G401 (cell line): ENCODE results near the gene NOVA1. TPM values are rescaled to one million over a fixed set of nuclear protein-coding genes. Genes with fewer than 3 reads are reported as not detected.
"Not testable (repeated sequence)": the region's sequence is repeated elsewhere in the genome, so short reads cannot be mapped to it uniquely, and the experiment has no call there.

Experiments used
- DNase-seq: peaks from one replicate; pipeline ENCODE4 v3.0.0-alpha.2; 2015; ENCODE audit warnings: low spot score
- in situ Hi-C: cut with HindIII; loops from 2 replicates; pipeline ENCODE4 v1.10.0; 2016; ENCODE audit warnings: low sequenced_read_pairs, mixed read lengths
- total RNA-seq: library from RNA; depleted of rRNA; stranded (reverse); fragments of >200 nt; shearing (Covaris generic); gene quantifications from 2 replicates; pipeline ENCODE4 v1.2.3, GENCODE V29; 2014; rRNA removed

The NOVA1 gene
- total RNA-seq, result 0.31 TPM in 1 of 2 replicates, not detected in the other

- in situ Hi-C loops, result no loop called here
- no peak for DNase-seq
Observed at GRCh38 chr14:26597589-26598080, at the start of gene NOVA1. Gene NOVA1, minus strand, starts transcription at chr14:26598033. Its CDS starts 597 bp downstream, at chr14:26597436.

GRCh38 chr14:26645057-26645456 is 47.2 kb upstream of the NOVA1 start:
- DNase-seq, in situ Hi-C loops: not testable (repeated sequence)

- peak; percentile 30 for DNase-seq
- in situ Hi-C loops, result no loop called here
Observed at GRCh38 chr14:26636561-26636960, 38.7 kb upstream of the NOVA1 start.

- in situ Hi-C loops, DNase-seq: not testable (repeated sequence)
Observed at GRCh38 chr14:26634946-26635345, 37.1 kb upstream of the NOVA1 start.

GRCh38 chr14:26626256-26626655 is 28.4 kb upstream of the NOVA1 start:
- DNase-seq, result no peak
- in situ Hi-C loops, result no loop called here

- no peak for DNase-seq
- in situ Hi-C loops, result no loop called here
Observed at GRCh38 chr14:26622611-26623010, 24.8 kb upstream of the NOVA1 start.

- DNase-seq, result no peak
- in situ Hi-C loops, result no loop called here
Observed at GRCh38 chr14:26621807-26622560, 24.2 kb upstream of the NOVA1 start.

GRCh38 chr14:26621364-26621763 is 23.5 kb upstream of the NOVA1 start:
- in situ Hi-C loops, result no loop called here
- DNase-seq, result no peak

- in situ Hi-C loops, result no loop called here
- DNase-seq, result no peak
Observed at GRCh38 chr14:26611259-26611658, 13.4 kb upstream of the NOVA1 start.

- in situ Hi-C loops, result no loop called here
- no peak for DNase-seq
Observed at GRCh38 chr14:26606729-26607312, 9.0 kb upstream of the NOVA1 start.

GRCh38 chr14:26605602-26606001 is 7.8 kb upstream of the NOVA1 start:
- DNase-seq, result no peak
- in situ Hi-C loops, result no loop called here

- DNase-seq, result no peak
- in situ Hi-C loops, result no loop called here
Observed at GRCh38 chr14:26602902-26603301, 5.1 kb upstream of the NOVA1 start.

GRCh38 chr14:26601856-26602255 is 4.0 kb upstream of the NOVA1 start:
- in situ Hi-C loops, result no loop called here
- DNase-seq, result peak; percentile 51

GRCh38 chr14:26599291-26599690 is 1.5 kb upstream of the NOVA1 start:
- DNase-seq, result no peak
- in situ Hi-C loops, result no loop called here

GRCh38 chr14:26598672-26599131 is 869 bp upstream of the NOVA1 start:
- no peak for DNase-seq
- in situ Hi-C loops, result no loop called here

GRCh38 chr14:26598081-26598671 is 343 bp upstream of the NOVA1 start:
- peak; percentile 99 for DNase-seq
- in situ Hi-C loops, result no loop called here

- in situ Hi-C loops, result no loop called here
- DNase-seq, result peak; percentile 49
Observed at GRCh38 chr14:26597071-26597588, 703 bp downstream of the NOVA1 start.

GRCh38 chr14:26596543-26597061 is 1.2 kb downstream of the NOVA1 start:
- DNase-seq, result peak; percentile 71
- in situ Hi-C loops, result no loop called here

- DNase-seq, result peak; percentile 65
- in situ Hi-C loops, result no loop called here
Observed at GRCh38 chr14:26595926-26596542, 1.8 kb downstream of the NOVA1 start.
